Caco-2 (cell line): Measurements from ENCODE around the gene UBALD2. TPM values are rescaled to one million over a fixed set of nuclear protein-coding genes. Genes with fewer than 3 reads are reported as not detected.

ENCODE experiments used
- BruUV-seq: library from RNA; stranded (reverse); fragments of 400-500 nt; replicated peaks from 2 replicates; lab custom pipeline; 2021; lab: Mats Ljungman, UMichigan
- CTCF ChIA-PET: fragments of 300-600 bp; sonication (Branson Sonifier 250); formaldehyde crosslinking; loops from one replicate; lab custom pipeline; 2022; ENCODE audit warnings: antibody characterized with exemption; lab: Charles Lee
- POLR2A ChIA-PET: fragments of 300-600 bp; sonication (Branson Sonifier 250); formaldehyde crosslinking; loops from one replicate; lab custom pipeline; 2022; ENCODE audit warnings: antibody characterized with exemption; lab: Charles Lee
- DNase-seq, 2 experiments: peaks; one replicate each; pipeline versions ENCODE4 v3.0.0 to v3.0.0-alpha.2; 2020 to 2022
- H3K27me3 ChIP-seq: replicated peaks from 2 replicates; pipeline ENCODE4 v1.6.0; 2011; ENCODE audit warnings: low read length; ENCODE audit not compliant: control insufficient read depth, insufficient read depth
- H3K36me3 ChIP-seq: 2 replicates; pipeline ENCODE4 v1.5.1; 2011; ENCODE audit warnings: low read length; ENCODE audit not compliant: control insufficient read depth, insufficient read depth
- H3K4me1 ChIP-seq: fragments of 250-450 bp; sonication (Bioruptor Pico); 2 replicates; pipeline ENCODE4 v1.5.1; 2020; ENCODE audit warnings: mild to moderate bottlenecking
- H3K4me3 ChIP-seq: 2 replicates; pipeline ENCODE4 v1.5.1; 2011; ENCODE audit warnings: low read depth, mild to moderate bottlenecking, control low read depth, low read length
- H3K9me3 ChIP-seq: fragments of 250-450 bp; sonication (Bioruptor Pico); 2 replicates; pipeline ENCODE4 v1.5.1; 2020; ENCODE audit warnings: mild to moderate bottlenecking, moderate library complexity
- H3K27ac Mint-ChIP-seq: one replicate; pipeline ENCODE4 v1.8.0; 2022; ENCODE audit warnings: mixed read lengths; ENCODE audit not compliant: unreplicated experiment
- H3K27me3 Mint-ChIP-seq: one replicate; pipeline ENCODE4 v1.8.0; 2022; ENCODE audit warnings: mixed read lengths; ENCODE audit not compliant: insufficient read depth, unreplicated experiment
- H3K36me3 Mint-ChIP-seq: one replicate; pipeline ENCODE4 v1.8.0; 2022; ENCODE audit warnings: mild to moderate bottlenecking, mixed read lengths; ENCODE audit not compliant: insufficient read depth, unreplicated experiment
- H3K4me1 Mint-ChIP-seq: one replicate; pipeline ENCODE4 v1.8.0; 2022; ENCODE audit warnings: low read depth, mixed read lengths; ENCODE audit not compliant: unreplicated experiment
- H3K4me3 Mint-ChIP-seq: one replicate; pipeline ENCODE4 v1.8.0; 2022; ENCODE audit warnings: mild to moderate bottlenecking, moderate library complexity, mixed read lengths; ENCODE audit not compliant: unreplicated experiment
- H3K9me3 Mint-ChIP-seq: one replicate; pipeline ENCODE4 v1.8.0; 2022; ENCODE audit warnings: mixed read lengths; ENCODE audit not compliant: unreplicated experiment
- CTCF ChIP-seq, 2 experiments: fragments of 200-600 bp in 1 of 2; IDR thresholded peaks; 1 replicate in 1 of 2; 2 replicates in 1 of 2; pipeline versions ENCODE4 v1.5.1 to v1.8.0; 2011 to 2022; ENCODE audit warnings: antibody characterized with exemption in 1 of 2, control low read depth in 1 of 2, inconsistent platforms in 1 of 2, low read depth in 1 of 2, low read length in 1 of 2, mild to moderate bottlenecking in 1 of 2, moderate library complexity in 1 of 2; ENCODE audit not compliant: insufficient read depth in 1 of 2, severe bottlenecking in 1 of 2, unreplicated experiment in 1 of 2
- intact Hi-C: fragments of 100-400 bp; cut with micrococcal nuclease; formaldehyde crosslinking; loops from one replicate; pipeline ENCODE4 v1.10.0; 2022; ENCODE audit not compliant: unreplicated experiment
- total RNA-seq: library from RNA; stranded (reverse); gene quantifications from 2 replicates; pipeline ENCODE4 v1.2.3, GENCODE V29; 2022

Gene UBALD2
- total RNA-seq, 1 experiment from 2014 or later, result 50.0 TPM

GRCh38 chr17:76232342-76232741, 32.8 kb upstream of the UBALD2 start:
- intact Hi-C loops, result no loop called here

GRCh38 chr17:76233588-76234353, 31.4 kb upstream of the UBALD2 start:
- H3K4me1 ChIP-seq, result peaks cover 12% of the 10 kb centered on the region
- ChIA-PET CTCF (interaction anchor here (1.1 kb wide), 1 partner anchor 13 kb away, joined by 3 read pairs; no protein-coding TSS in a partner anchor), POLR2A (no interaction called here)
- Mint-ChIP-seq H3K36me3 (no peaks in the 10 kb centered on the region), H3K27ac (no peak overlapping the region), H3K4me3 (no peak overlapping the region), H3K4me1 (peaks cover 8% of the 10 kb centered on the region), H3K27me3 (no peaks in the 10 kb centered on the region), H3K9me3 (no peaks in the 10 kb centered on the region)
- H3K27me3 ChIP-seq, result no peaks in the 10 kb centered on the region
- intact Hi-C loops, result no loop called here
- no peaks in the 10 kb centered on the region for H3K9me3 ChIP-seq
- BruUV-seq, result no TSS peak
- no peaks in the 10 kb centered on the region for H3K36me3 ChIP-seq
- H3K4me3 ChIP-seq, result no peak overlapping the region
- no peak for DNase-seq
- TF ChIP-seq CTCF (IDR thresholded peaks at IDR 0.05; ENCODE audit: insufficient read depth in 1 of 2, low read depth in 1 of 2, low read length in 1 of 2, severe bottlenecking in 1 of 2, unreplicated experiment in 1 of 2), result no peak

More at GRCh38 chr17:76232342-76232741, 32.8 kb upstream of the UBALD2 start:
- Mint-ChIP-seq H3K4me3 (no peak overlapping the region), H3K27ac (no peak overlapping the region), H3K9me3 (no peaks in the 10 kb centered on the region), H3K4me1 (peaks cover 5% of the 10 kb centered on the region), H3K36me3 (no peaks in the 10 kb centered on the region), H3K27me3 (no peaks in the 10 kb centered on the region)
- no TSS peak for BruUV-seq
- peaks cover 2% of the 10 kb centered on the region for H3K4me1 ChIP-seq
- ChIA-PET POLR2A (no interaction called here), CTCF (interaction anchor here (0.5 kb wide), 1 partner anchor 75 kb away, joined by 3 read pairs; no protein-coding TSS in a partner anchor)
- no peaks in the 10 kb centered on the region for H3K27me3 ChIP-seq
- no peaks in the 10 kb centered on the region for H3K9me3 ChIP-seq
- TF ChIP-seq CTCF (IDR thresholded peaks at IDR 0.05; ENCODE audit: insufficient read depth in 1 of 2, low read depth in 1 of 2, low read length in 1 of 2, severe bottlenecking in 1 of 2, unreplicated experiment in 1 of 2), result no peak
- no peak overlapping the region for H3K4me3 ChIP-seq
- H3K36me3 ChIP-seq, result no peaks in the 10 kb centered on the region
- no peak for DNase-seq

GRCh38 chr17:76234354-76234679, 30.8 kb upstream of the UBALD2 start:
- no peak overlapping the region for H3K4me3 Mint-ChIP-seq

More at GRCh38 chr17:76234354-76234679, 30.8 kb upstream of the UBALD2 start:
- H3K4me1 ChIP-seq, result peaks cover 12% of the 10 kb centered on the region
- TF ChIP-seq CTCF (IDR thresholded peaks at IDR 0.05; ENCODE audit: insufficient read depth in 1 of 2, low read depth in 1 of 2, low read length in 1 of 2, severe bottlenecking in 1 of 2, unreplicated experiment in 1 of 2), result no peak
- Mint-ChIP-seq H3K9me3 (no peaks in the 10 kb centered on the region), H3K36me3 (no peaks in the 10 kb centered on the region), H3K27me3 (no peaks in the 10 kb centered on the region), H3K4me1 (peaks cover 11% of the 10 kb centered on the region), H3K27ac (no peak overlapping the region)
- no TSS peak for BruUV-seq
- no peaks in the 10 kb centered on the region for H3K27me3 ChIP-seq
- H3K4me3 ChIP-seq, result no peak overlapping the region
- no peak for DNase-seq
- POLR2A ChIA-PET, result no interaction called here
- intact Hi-C loops, result no loop called here
- CTCF ChIA-PET, result no interaction called here
- H3K36me3 ChIP-seq, result no peaks in the 10 kb centered on the region
- H3K9me3 ChIP-seq, result no peaks in the 10 kb centered on the region
